Measurements from ENCODE around the gene ZBTB7C.

GRCh38 chr18:48090702-48091101, 318.5 kb downstream of the ZBTB7C start:
- TF ChIP-seq POLR2A (IDR thresholded peaks at IDR 0.05), result no peak
- TF ChIP-seq, protein P1, sequence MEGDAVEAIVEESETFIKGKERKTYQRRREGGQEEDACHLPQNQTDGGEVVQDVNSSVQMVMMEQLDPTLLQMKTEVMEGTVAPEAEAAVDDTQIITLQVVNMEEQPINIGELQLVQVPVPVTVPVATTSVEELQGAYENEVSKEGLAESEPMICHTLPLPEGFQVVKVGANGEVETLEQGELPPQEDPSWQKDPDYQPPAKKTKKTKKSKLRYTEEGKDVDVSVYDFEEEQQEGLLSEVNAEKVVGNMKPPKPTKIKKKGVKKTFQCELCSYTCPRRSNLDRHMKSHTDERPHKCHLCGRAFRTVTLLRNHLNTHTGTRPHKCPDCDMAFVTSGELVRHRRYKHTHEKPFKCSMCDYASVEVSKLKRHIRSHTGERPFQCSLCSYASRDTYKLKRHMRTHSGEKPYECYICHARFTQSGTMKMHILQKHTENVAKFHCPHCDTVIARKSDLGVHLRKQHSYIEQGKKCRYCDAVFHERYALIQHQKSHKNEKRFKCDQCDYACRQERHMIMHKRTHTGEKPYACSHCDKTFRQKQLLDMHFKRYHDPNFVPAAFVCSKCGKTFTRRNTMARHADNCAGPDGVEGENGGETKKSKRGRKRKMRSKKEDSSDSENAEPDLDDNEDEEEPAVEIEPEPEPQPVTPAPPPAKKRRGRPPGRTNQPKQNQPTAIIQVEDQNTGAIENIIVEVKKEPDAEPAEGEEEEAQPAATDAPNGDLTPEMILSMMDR (IDR thresholded peaks at IDR 0.05), result no peak
